H9 (cell line): Measurements from ENCODE around the gene WFDC1. TPM values are rescaled to one million over a fixed set of nuclear protein-coding genes. Genes with fewer than 3 reads are reported as not detected.

Experiments
- DNase-seq: peaks from one replicate; pipeline ENCODE4 v3.0.0-alpha.2; 2017
- H2AFZ ChIP-seq: one replicate; pipeline ENCODE4 v1.6.1; 2013; ENCODE audit warnings: mild to moderate bottlenecking, low read length, control low read depth, moderate library complexity
- H2AK5ac ChIP-seq: 2 replicates; pipeline ENCODE4 v1.6.1; 2013; ENCODE audit warnings: low read length, control low read depth, mixed read lengths; ENCODE audit not compliant: insufficient read length
- H2BK120ac ChIP-seq: one replicate; pipeline ENCODE4 v1.6.1; 2013; ENCODE audit warnings: low read depth, mild to moderate bottlenecking, low read length, control low read depth, inconsistent platforms; ENCODE audit not compliant: poor library complexity, severe bottlenecking
- H2BK12ac ChIP-seq: 2 replicates; pipeline ENCODE4 v1.6.1; 2013; ENCODE audit warnings: low read length, control low read depth, mixed read lengths, low read depth; ENCODE audit not compliant: insufficient read length
- H2BK15ac ChIP-seq: 2 replicates; pipeline ENCODE4 v1.6.1; 2013; ENCODE audit warnings: low read depth, low read length, control low read depth
- H2BK20ac ChIP-seq: one replicate; pipeline ENCODE4 v1.6.1; 2013; ENCODE audit warnings: low read depth, mild to moderate bottlenecking, low read length, control low read depth, inconsistent platforms; ENCODE audit not compliant: poor library complexity, severe bottlenecking
- H2BK5ac ChIP-seq: 2 replicates; pipeline ENCODE4 v1.6.1; 2013; ENCODE audit warnings: low read length, control low read depth, mixed read lengths; ENCODE audit not compliant: insufficient read length
- H3K14ac ChIP-seq: 2 replicates; pipeline ENCODE4 v1.6.1; 2013; ENCODE audit warnings: low read length, control low read depth; ENCODE audit not compliant: insufficient read depth
- H3K18ac ChIP-seq: 2 replicates; pipeline ENCODE4 v1.6.1; 2013; ENCODE audit warnings: low read depth, mild to moderate bottlenecking, mixed read lengths, low read length, control low read depth; ENCODE audit not compliant: insufficient read length
- H3K23ac ChIP-seq: 2 replicates; pipeline ENCODE4 v1.6.1; 2013; ENCODE audit warnings: low read length, control low read depth, mixed read lengths, low read depth; ENCODE audit not compliant: insufficient read length
- H3K23me2 ChIP-seq: 2 replicates; pipeline ENCODE4 v1.6.1; 2013; ENCODE audit warnings: low read depth, mild to moderate bottlenecking, mixed read lengths, low read length, control low read depth; ENCODE audit not compliant: insufficient read length, poor library complexity, severe bottlenecking
- H3K27ac ChIP-seq: 2 replicates; pipeline ENCODE4 v1.5.1; 2013; ENCODE audit warnings: low read length, control low read depth, mixed read lengths, low read depth; ENCODE audit not compliant: insufficient read length
- H3K27me3 ChIP-seq: 2 replicates; pipeline ENCODE4 v1.6.1; 2013; ENCODE audit warnings: low read length, control low read depth, inconsistent platforms; ENCODE audit not compliant: insufficient read depth
- H3K4ac ChIP-seq: 2 replicates; pipeline ENCODE4 v1.6.1; 2013; ENCODE audit warnings: low read depth, mild to moderate bottlenecking, control low read depth, inconsistent platforms, low read length, moderate library complexity
- H3K4me1 ChIP-seq: 2 replicates; pipeline ENCODE4 v1.6.1; 2013; ENCODE audit warnings: low read length, control low read depth, inconsistent platforms; ENCODE audit not compliant: insufficient read depth
- H3K4me2 ChIP-seq: 2 replicates; pipeline ENCODE4 v1.6.1; 2013; ENCODE audit warnings: low read length, control low read depth, mixed read lengths; ENCODE audit not compliant: insufficient read length, insufficient read depth
- H3K56ac ChIP-seq: 2 replicates; pipeline ENCODE4 v1.6.1; 2013; ENCODE audit warnings: low read depth, mild to moderate bottlenecking, mixed read lengths, low read length, control low read depth; ENCODE audit not compliant: insufficient read length
- H3K79me1 ChIP-seq: 2 replicates; pipeline ENCODE4 v1.6.1; 2013; ENCODE audit warnings: low read depth, mild to moderate bottlenecking, moderate library complexity, low read length, control low read depth, inconsistent platforms; ENCODE audit not compliant: insufficient read depth, poor library complexity, severe bottlenecking
- H3K79me2 ChIP-seq: 2 replicates; pipeline ENCODE4 v1.6.1; 2013; ENCODE audit warnings: low read length, control low read depth, inconsistent platforms; ENCODE audit not compliant: insufficient read depth
- H3K9ac ChIP-seq: 2 replicates; pipeline ENCODE4 v1.6.1; 2013; ENCODE audit warnings: low read length, control low read depth, mixed read lengths; ENCODE audit not compliant: insufficient read length; ENCODE audit errors: extremely low read depth
- H3K9me3 ChIP-seq: one replicate; pipeline ENCODE4 v1.6.1; 2013; ENCODE audit warnings: low read depth, low read length, inconsistent platforms; ENCODE audit not compliant: control insufficient read depth
- H3T11ph ChIP-seq: one replicate; pipeline ENCODE4 v1.6.1; 2013; ENCODE audit warnings: mild to moderate bottlenecking, low read length, control low read depth, inconsistent platforms
- H4K20me1 ChIP-seq: one replicate; pipeline ENCODE4 v1.6.1; 2013; ENCODE audit not compliant: control insufficient read depth, insufficient read length, insufficient read depth
- H4K5ac ChIP-seq: 2 replicates; pipeline ENCODE4 v1.6.1; 2013; ENCODE audit warnings: low read depth, mild to moderate bottlenecking, mixed read lengths, low read length, control low read depth; ENCODE audit not compliant: insufficient read length
- H4K8ac ChIP-seq: replicated peaks from 2 replicates; pipeline ENCODE4 v1.6.1; 2013; ENCODE audit warnings: low read length, control low read depth, mixed read lengths, low read depth; ENCODE audit not compliant: insufficient read length
- H4K91ac ChIP-seq: 2 replicates; pipeline ENCODE4 v1.6.1; 2013; ENCODE audit warnings: low read depth, mild to moderate bottlenecking, moderate library complexity, mixed read lengths, low read length, control low read depth; ENCODE audit not compliant: insufficient read length
- H3K27ac Mint-ChIP-seq, 3 experiments: 2 replicates in 2 of 3; 3 replicates in 1 of 3; pipeline ENCODE4 v1.8.0; 2020 to 2021; ENCODE audit warnings: mixed read lengths in 3 of 3, mild to moderate bottlenecking in 1 of 3, moderate library complexity in 1 of 3
- H3K27me3 Mint-ChIP-seq: 2 replicates; pipeline ENCODE4 v1.8.0; 2021; ENCODE audit warnings: low read depth, mild to moderate bottlenecking, moderate library complexity, mixed read lengths
- H3K36me3 Mint-ChIP-seq, 3 experiments: 2 replicates in 2 of 3; 3 replicates in 1 of 3; pipeline ENCODE4 v1.8.0; 2020 to 2021; ENCODE audit warnings: low read depth in 3 of 3, mixed read lengths in 3 of 3; ENCODE audit not compliant: insufficient read depth in 1 of 3
- H3K4me1 Mint-ChIP-seq, 2 experiments: 2 replicates each; pipeline ENCODE4 v1.8.0; 2020; ENCODE audit warnings: mixed read lengths in 2 of 2
- H3K4me3 Mint-ChIP-seq, 2 experiments: 2 replicates in 1 of 2; 3 replicates in 1 of 2; pipeline ENCODE4 v1.8.0; 2020 to 2021; ENCODE audit warnings: mild to moderate bottlenecking in 2 of 2, mixed read lengths in 2 of 2, moderate library complexity in 1 of 2
- H3K9me3 Mint-ChIP-seq, 2 experiments: 2 replicates in 1 of 2; 3 replicates in 1 of 2; pipeline ENCODE4 v1.8.0; 2020; ENCODE audit warnings: mild to moderate bottlenecking in 2 of 2, mixed read lengths in 2 of 2, moderate library complexity in 1 of 2
- CTCF ChIP-seq: fragments of 200-600 bp; sonication (generic); conservative IDR thresholded peaks from 3 replicates; pipeline ENCODE4 v1.8.0; 2021; ENCODE audit warnings: antibody characterized with exemption, mild to moderate bottlenecking
- WGBS: extraction: QIAGEN DNeasy Blood & Tissue Kit; methylation state at CpG from one replicate; pipeline ENCODE4 v1.1.7; 2013; ENCODE audit warnings: missing lambda C conversion rate, low lambda C conversion rate, mixed read lengths; ENCODE audit not compliant: insufficient read length; ENCODE audit errors: extremely low coverage; 5-methylcytosine and 5-hydroxymethylcytosine counted together
- total RNA-seq: library from RNA; stranded (reverse); gene quantifications from 2 replicates; pipeline ENCODE4 v1.2.1, GENCODE V29; 2021

WFDC1 gene
- total RNA-seq, 1 experiment from 2014 or later: 0.24 TPM

- H3K9me3 Mint-ChIP-seq: peaks cover 6 to 8% of the 10 kb centered on the region in 2 experiments; a peak in 3 of 5 replicates
- peaks cover 3 to 9% of the 10 kb centered on the region in 2 experiments; a peak in 3 of 4 replicates for H3K4me1 Mint-ChIP-seq
- Histone ChIP-seq H3K18ac (no peak overlapping the region), H4K91ac (no peak overlapping the region), H2BK20ac (no peak overlapping the region), H3K4me1 (no peaks in the 10 kb centered on the region), H3K4ac (no peak overlapping the region), H2BK120ac (no peak overlapping the region), H2AFZ (no peak overlapping the region), H3K56ac (no peak overlapping the region), H2BK15ac (no peak overlapping the region), H2AK5ac (no peak overlapping the region), H3T11ph (no peak overlapping the region), H3K9ac (no peak overlapping the region), H3K79me1 (no peaks in the 10 kb centered on the region), H2BK12ac (no peak overlapping the region), H4K20me1 (no peaks in the 10 kb centered on the region), H3K23ac (no peak overlapping the region), H4K8ac (no peak overlapping the region), H3K27me3 (no peaks in the 10 kb centered on the region), H2BK5ac (no peak overlapping the region), H3K9me3 (no peaks in the 10 kb centered on the region), H3K4me2 (no peak overlapping the region), H4K5ac (no peak overlapping the region), H3K14ac (no peak overlapping the region; the same call in 1 of the 2 replicates), H3K79me2 (no peaks in the 10 kb centered on the region), H3K27ac (no peak overlapping the region), H3K23me2 (no peaks in the 10 kb centered on the region)
- no peaks in the 10 kb centered on the region; a peak in 2 of 7 replicates for H3K36me3 Mint-ChIP-seq
- no peak for DNase-seq
- no CpG with 5 or more reads among the region's 3 CpGs for WGBS
- H3K4me3 Mint-ChIP-seq: no peak overlapping the region
- peaks cover 2% of the 10 kb centered on the region for H3K27me3 Mint-ChIP-seq
- no peak for TF ChIP-seq CTCF
- no peak overlapping the region for H3K27ac Mint-ChIP-seq
Measured at GRCh38 chr16:84334058-84334457, 39.4 kb downstream of the WFDC1 start.
